ENCODE data around the gene TAAR9.
"Not testable (repeated sequence)": the region's sequence is repeated elsewhere in the genome, so short reads cannot be mapped to it uniquely, and the experiment has no call there.

Gene TAAR9

DNA sequence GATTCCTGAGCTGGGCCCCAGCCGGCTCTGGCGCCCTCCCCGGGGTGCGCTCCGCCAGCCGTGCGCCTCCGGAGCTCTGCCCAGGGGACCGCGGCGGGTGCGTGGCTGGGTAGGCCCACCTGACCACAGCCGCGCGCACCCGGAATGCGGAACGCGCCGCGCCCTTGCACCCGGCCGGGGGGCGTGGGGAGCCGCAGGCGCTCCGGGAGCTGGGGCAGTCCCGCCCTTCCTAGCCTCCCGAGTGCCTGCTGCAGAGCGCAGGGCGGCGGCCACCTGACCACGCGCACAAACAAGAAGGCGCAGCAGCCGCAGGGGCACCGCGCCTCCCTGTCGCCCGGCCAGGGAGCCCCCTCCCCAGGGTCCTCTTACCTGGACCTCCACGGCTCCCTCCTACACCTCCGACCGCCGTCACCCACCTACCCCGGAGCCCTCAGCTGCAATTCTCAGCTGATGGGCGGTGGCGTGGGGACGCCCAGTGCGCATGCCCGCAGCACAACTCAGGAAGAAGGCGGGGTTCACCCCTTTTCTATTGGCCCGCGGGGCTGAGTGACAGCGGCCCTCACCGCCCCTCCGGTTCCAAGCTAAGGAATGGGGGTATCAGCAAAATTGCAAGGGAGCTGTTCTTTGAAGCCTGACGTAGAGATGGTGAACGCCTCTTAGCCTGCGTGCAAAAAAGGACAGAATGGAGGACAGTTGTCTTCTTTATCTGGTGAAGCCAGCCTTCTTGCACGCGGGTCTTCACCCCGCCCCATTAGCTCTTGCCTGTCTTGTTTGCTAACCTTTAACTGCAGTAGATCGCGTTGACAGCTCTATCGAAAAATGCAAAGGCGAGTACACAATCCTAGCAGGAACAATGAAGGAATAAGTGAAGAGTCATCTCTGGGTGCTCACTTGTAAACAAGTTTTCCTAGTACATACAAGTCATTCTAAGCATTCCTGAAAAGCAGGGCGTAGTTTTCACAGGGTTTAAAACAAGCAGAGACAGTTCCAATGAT lies 25.1 kb upstream of the TAAR9 start, which contains the start of gene STX7:
STX7 (minus strand) TSS at position 479 of the 995 bp plus-strand sequence. CDS start 9,586 bp downstream, outside the sequence.
- FAIRE-seq (peak; percentile 94), DNase-seq (ENCODE audit: extremely low spot score, insufficient read length, low read depth) (peak; percentile 80)

DNA sequence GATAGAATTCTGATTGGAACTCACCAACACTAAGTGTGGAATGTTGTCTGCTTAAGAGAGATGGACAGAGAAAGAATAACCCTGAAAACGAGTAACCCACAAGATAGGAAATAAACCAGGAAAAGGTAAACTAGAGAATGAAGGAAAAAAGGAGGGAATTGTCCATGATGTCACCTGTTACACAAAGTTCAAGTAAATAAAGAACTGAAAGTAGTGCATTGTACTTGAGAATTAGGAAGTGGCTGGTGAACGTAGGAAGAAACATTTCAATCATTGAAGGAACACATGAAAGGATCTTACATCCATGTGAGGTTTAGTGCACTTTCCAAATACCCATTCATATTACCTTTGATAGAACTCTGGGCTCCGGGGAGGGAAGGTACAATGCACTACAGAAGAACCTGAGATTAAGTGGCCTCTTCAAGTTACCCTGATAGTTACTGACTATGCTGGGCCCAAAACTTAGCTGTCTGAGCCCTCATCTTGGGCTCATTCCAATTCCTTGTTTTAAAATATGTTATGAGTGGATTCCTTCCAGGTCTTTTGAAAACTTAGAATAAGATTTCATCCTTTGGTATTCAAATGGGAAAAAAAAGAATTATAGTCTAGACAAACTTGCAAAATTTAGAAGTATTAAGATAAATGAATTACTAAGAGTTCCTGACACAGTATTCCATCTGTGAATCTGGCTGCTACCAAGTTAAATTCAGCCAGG lies 24.1 kb upstream of the TAAR9 start:
- no peak for FAIRE-seq
- no peak for DNase-seq (ENCODE audit: extremely low spot score, insufficient read length, low read depth)

DNA sequence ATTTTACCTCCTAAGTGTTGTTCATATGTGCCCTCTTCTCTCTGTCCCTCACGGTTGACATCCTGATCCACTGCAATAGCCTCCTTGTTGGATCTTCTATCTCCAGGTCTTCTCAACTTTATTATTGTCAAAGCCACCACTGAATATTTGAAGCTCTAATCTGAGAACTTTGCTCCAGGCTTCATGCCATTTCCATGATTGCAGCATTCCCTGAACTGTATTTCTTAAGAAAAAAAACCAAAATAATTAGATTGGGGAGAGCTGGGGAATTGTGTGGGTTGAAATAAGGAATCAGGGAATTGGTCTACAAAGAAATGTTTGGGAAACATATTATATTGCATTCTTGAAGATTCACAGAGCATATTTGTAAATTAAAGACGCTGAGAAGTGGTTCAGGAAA lies 22.7 kb upstream of the TAAR9 start:
- FAIRE-seq (no peak), DNase-seq (ENCODE audit: extremely low spot score, insufficient read length, low read depth) (no peak)

DNA sequence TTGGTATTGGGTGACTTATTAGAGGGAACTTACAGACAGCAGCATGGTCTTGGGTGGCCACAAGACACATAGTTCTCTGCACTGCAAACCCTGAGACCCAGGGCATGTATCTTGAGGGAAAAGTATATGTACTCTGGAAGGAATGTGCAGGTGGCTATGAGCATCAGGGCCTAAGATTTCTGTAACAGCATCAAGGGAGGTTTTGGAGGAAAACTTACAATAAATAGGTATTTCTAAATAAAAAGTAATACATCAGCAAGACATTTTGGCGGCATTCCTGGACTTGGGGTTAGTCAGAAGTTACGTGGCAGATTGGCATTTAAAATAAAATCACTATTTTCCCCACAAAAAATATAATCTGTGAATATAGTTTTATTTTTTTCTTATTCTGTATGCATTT lies 17.1 kb upstream of the TAAR9 start:
- FAIRE-seq (peak; percentile 9), DNase-seq (ENCODE audit: extremely low spot score, insufficient read length, low read depth) (no peak)

DNA sequence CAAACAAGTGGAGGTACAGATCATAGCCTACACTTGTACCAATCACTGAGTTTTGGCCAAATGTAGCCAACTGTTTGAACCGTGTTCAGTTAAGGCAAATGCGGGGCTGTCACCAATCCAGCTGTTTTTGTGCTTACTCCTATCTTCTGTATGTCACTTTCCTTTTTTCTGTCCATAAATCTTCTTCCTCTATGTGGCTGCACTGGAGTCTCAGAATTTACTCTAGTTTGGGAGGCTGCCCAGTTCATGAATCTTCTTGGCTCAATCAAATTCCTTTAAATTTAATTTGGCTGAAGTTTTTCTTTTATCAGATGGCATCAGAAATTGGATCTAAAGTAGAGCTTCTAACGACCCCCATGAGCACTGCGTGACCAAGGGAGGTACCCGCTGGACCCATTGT lies 13.4 kb upstream of the TAAR9 start:
- FAIRE-seq = no peak

DNA sequence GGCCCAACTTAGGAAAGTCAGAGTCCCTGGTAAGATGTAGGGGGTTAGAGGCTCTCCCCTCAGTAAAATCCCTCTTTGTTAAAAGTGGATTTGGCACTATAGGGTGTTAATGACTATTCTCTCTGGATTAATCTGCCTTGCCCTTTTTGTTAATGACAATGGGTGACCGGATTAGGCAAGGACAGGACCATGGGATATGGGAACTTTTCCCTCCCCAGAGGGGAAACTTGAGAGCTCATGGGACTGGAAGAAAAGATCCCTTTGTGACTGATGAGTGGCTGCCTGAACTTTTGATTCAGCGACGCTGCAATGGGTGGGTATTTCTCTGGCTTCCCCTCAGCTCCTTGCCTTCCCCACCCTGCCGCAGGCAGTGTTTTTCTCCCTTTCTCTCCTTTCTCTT lies 12.2 kb upstream of the TAAR9 start:
- no peak for DNase-seq (ENCODE audit: extremely low spot score, insufficient read length, low read depth)
- no peak for FAIRE-seq

More for the DNA sequence above, 13.4 kb upstream of the TAAR9 start:
- no peak for DNase-seq (ENCODE audit: extremely low spot score, insufficient read length, low read depth)

DNA sequence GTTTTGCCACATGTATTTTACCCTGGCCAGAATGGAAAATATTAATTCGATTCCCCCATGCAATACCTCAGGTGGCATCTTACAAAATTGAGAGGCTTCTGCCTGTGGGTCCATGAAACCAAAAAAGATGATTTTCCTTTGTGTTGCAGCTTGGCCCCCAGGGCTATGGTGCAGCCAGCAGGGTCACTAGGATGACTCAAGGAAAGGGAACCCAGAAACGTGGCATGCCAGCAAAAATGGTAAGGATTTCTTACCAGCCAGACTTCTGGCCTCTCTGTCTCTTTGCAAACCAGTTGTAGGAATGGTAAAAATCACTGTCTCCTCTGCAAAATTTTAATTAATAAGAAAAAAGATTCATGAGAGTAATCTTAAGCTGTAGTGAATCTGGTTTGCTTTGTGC lies 11.6 kb upstream of the TAAR9 start:
- DNase-seq (ENCODE audit: extremely low spot score, insufficient read length, low read depth) (no peak), FAIRE-seq (no peak)

DNA sequence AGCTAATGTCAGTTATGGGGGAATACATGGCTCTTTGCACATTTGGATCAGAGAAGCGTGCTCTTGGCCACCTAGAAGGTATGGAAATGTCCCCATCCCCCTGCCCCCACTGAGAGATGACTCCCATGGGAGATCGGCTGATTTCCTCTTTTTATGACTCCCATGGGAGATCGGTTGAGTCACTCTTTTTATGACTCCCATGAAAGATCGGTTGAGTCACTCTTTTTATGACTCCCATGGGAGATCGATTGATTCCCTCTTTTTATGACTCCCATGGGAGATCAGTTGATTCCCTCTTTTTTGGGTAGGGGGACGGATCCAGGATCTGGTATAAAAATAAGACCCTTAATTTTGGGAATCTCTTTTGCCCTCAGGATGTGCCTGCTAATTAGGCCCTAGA lies 10.3 kb upstream of the TAAR9 start:
- FAIRE-seq = peak; percentile 15
- DNase-seq (ENCODE audit: extremely low spot score, insufficient read length, low read depth) = no peak

DNA sequence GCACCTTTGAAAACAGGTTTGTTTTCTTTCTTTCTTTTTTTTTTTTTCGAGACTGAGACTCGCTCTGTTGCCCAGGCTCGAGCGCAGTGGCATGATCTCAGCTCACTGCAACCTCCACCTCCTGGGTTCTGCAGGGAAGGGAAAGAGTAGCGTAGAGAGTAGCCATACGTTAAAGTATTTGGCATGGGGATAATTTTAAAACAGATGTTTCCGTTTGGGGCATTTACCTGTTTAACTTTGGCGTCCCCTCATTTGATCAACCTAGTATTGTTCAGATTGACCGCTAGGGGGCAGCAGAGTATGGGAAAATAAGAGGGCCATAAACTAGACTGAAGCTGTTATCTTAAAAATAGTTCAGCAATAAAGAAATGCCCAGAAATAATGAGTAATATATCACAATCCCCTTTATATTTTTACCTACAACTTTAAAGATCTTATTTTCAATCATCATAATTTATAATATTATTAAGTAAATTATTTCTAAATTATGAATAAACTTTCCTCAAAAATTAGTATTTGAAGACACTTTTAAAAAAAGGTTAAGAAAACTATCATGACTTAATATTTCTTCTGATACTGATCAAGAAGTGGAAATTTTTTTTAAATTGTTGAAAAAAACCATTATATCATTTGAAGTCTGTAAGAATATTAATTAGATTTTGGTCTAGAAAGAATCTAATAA lies 7.6 kb upstream of the TAAR9 start:
- DNase-seq (ENCODE audit: extremely low spot score, insufficient read length, low read depth) = peak; percentile 1
- FAIRE-seq = peak; percentile 88

DNA sequence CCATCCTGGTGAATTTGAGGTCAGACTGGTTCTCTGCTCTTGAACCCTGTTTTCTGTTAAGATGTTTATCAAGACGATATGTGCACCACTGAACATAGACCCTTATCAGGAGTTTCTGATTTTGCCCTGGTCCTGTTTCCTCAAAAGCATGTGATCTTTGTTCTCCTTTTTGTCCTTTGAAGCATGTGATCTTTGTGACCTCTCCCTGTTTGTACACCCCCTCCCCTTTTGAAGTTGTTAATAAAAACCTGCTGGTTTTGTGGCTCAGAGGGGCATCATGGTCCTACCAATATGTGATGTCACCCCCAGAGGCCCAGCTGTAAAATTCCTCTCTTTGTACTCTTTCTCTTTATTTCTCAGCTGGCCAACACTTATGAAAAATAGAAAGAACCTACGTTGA lies 3.5 kb upstream of the TAAR9 start:
- not testable (repeated sequence) for FAIRE-seq; DNase-seq (ENCODE audit: extremely low spot score, insufficient read length, low read depth)

DNA sequence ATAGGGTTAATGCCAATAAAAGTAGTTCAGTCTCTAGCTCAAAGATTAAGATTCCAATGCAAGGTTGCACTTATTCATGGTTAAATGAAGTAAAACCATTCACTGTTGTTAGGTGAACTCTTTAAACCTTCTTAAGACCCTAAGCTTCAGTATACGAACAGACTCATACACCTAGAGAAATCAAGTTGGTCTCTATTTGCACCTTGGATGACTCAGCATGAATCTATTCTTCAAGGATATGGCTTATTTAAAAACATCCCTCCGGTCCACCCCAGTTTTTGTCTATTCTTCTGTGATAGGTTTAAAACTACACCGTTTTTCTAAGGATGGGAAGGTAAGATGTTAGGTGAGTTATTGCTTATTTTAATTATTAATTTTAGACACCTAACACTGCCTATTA lies 932 bp upstream of the TAAR9 start:
- FAIRE-seq (no peak), DNase-seq (ENCODE audit: extremely low spot score, insufficient read length, low read depth) (no peak)

DNA sequence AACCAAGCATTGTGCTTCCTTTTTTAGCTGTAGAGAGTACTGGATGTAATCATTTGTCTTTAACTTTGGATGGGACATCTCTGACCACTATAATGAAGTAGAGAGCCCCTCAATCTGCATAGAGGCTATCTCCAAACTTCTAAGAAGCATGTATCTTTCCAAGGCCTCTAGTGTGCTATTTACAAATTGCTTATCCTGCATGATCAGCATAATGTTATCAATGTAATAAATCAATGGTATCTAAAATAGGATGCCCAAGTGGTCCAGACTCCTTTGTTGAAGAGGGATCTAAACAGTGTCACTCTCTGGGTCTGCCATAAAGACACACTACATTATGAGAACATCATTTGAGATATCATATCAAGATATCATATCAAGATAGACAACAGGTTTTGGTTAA lies 6.7 kb downstream of the TAAR9 start:
- FAIRE-seq (no peak), DNase-seq (ENCODE audit: extremely low spot score, insufficient read length, low read depth) (no peak)

DNA sequence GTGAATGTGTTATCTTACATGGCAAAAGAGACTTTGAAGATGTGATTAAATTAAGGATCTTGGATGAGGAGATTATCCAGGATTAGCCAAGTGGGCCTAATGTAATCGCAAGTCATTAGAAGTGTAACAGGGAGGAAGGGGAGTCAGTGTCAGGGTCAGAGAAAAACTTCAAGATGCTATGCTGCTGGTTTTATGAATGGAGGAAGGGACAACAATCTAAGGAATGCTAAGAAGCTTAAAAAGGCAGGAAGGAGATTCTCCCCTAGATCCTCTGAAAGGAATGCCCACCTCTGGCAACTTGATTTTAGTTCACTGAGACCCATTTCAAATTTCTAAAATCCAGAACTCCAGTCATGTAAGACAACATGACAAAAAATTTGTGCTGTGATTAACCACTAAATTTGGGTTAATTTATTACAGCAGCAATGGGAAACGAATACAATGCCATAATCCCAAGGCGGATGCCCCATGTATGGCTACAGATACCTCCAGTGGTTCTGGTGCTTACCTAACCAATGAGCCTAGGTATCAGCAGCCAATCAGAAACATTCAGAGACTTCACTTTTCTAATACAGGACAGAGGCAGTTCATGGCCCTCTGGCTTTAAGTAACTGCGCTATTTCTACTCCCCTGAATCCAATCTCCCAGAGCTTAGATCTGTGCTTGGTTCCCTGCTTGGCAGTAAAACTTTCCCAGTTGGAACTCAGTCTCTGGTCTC lies 10.8 kb downstream of the TAAR9 start:
- no peak for FAIRE-seq

DNA sequence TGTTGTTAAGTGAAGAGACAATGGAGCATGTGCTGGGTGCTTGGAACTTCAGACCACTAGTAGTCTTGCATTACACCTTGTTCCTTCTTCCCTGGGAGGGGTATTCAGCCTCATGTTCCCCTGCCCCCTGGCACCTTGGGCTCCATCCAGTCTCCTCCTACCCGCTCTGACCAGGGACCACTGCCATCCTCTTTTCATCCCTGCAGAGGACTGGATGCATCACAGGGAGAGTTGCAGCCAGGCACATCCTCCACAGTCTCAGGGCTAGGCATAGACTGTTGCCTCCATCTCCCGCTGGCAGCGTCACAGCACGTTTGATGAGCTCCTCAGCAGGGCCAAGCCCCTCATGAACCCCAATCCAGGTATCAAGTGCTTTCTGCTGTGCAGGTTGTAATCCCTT lies 13.1 kb downstream of the TAAR9 start:
- FAIRE-seq = no peak
- DNase-seq (ENCODE audit: extremely low spot score, insufficient read length, low read depth) = no peak

More for the DNA sequence above, 10.8 kb downstream of the TAAR9 start:
- no peak for DNase-seq (ENCODE audit: extremely low spot score, insufficient read length, low read depth)

DNA sequence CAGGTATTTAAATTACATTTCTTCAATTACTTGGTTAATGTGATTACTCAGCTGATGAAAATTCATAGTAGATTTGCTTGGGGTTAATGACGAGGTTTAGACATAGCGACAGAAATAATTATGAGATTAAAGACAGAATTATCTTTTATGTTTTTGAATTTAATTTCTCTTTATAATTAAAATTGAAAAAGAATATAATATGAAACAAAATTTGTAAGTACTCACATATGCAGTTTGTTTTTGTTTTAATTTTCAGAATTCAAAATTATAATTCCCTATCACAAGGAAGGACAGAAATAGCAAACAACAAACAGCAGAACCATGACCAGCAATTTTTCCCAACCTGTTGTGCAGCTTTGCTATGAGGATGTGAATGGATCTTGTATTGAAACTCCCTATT lies 14.3 kb downstream of the TAAR9 start, which contains the start of gene TAAR8:
TAAR8 (plus strand) TSS at position 301 of the 400 bp plus-strand sequence; CDS start at position 322, 21 bp downstream.
- DNase-seq (ENCODE audit: extremely low spot score, insufficient read length, low read depth) = no peak
- FAIRE-seq = no peak

DNA sequence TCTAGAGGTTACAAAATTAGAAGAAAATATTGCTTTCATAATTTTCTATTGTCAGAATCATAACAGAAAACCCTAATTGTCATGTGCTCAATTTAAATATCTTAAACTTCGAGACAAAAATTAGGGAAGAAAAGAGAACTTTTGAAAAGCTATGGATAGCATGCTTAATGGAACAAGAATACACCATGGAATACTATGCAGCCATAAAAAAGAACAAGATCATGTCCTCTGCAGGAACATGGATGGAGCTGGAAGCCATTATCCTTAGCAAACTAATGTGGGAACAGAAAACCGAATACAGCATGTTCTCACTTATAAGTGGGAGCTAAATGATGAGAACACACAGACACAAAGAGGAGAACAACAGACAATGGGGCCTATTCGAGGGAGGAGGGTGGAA lies 22.0 kb downstream of the TAAR9 start:
- not testable (repeated sequence) for FAIRE-seq; DNase-seq (ENCODE audit: extremely low spot score, insufficient read length, low read depth)

DNA sequence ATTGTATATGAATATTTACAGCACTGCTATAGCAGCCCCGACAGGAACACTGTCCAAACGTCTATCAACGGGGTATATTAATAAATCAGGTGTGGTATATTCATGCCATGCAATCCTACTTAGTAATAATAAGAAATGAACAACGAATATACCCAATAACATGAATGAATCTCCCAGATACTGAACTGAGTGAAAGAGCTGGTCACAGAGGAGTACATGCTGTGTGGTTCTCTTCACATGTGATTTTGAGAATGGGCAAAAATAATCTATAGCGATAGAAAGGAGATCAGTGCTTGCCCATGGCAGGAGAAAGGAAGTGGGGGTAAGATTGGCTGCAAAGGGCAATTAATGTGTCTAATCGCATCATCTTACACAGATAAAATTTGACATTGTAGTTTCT lies 28.3 kb downstream of the TAAR9 start:
- no peak for FAIRE-seq

DNA sequence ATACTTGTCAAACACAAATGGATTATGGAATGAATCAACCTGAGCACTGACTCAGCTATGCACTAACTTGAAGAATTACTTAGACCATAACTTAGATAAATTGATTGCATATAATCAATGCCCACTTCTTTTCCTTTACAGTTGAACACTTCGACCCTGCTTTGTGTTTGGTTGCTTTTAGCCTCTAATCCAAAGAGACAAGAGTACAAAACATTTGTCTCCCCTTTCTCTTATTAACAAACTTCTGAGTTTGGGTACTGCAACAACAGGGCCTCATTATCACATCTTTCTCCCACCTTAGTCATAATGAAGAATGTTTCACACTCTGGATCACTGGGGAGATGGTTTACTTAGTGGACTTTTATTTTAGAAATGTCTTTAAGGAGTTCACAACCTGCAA lies 29.5 kb downstream of the TAAR9 start:
- FAIRE-seq (no peak), DNase-seq (ENCODE audit: extremely low spot score, insufficient read length, low read depth) (no peak)

More for the DNA sequence above, 28.3 kb downstream of the TAAR9 start:
- DNase-seq (ENCODE audit: extremely low spot score, insufficient read length, low read depth) = no peak

DNA sequence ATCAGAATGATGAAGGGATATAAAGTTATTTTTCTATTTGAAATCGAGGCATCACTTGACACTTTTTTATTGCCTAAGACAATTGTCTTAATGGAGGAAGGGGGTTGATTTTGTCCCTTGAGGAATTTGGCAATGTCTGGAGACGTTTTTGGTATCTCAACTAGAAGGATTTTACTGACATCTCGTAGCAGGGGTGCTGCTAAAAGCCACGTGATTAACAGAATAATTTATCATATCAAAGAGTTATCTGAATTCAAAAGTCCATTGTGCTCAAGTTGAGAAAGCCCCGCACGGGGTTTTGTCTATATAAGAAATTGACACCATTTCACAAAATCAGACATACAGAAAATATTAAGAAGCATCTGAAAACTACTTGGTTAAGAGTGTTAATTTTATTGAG lies 30.5 kb downstream of the TAAR9 start:
- DNase-seq (ENCODE audit: extremely low spot score, insufficient read length, low read depth) (no peak), FAIRE-seq (no peak)

DNA sequence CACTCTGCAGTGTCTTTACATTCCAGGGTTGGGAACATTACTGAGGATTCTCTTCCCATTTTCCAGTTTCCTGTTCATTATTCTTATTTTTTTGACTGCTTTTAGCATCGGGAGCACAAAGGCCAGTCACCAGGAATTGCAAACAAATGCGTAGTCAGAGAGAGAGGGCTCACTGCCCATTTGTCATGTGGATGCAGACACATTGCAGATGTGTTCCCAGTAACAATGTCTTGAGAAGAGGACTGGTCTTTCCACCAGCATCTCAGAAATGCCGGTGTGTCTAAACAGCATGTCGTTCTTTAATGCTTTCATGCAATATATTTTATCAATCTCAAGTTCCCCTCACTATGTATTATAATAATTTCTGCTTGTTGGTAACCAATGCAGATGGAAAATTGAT lies 31.1 kb downstream of the TAAR9 start:
- no peak for DNase-seq (ENCODE audit: extremely low spot score, insufficient read length, low read depth)
- FAIRE-seq = no peak
